GM12878 (cell line): Measurements from ENCODE around the gene ARSI.

Experiments
- JUND ChIP-seq: IDR thresholded peaks from 2 replicates; pipeline ENCODE4 v1.6.1; 2012; ENCODE audit warnings: low read depth, mild to moderate bottlenecking, low read length, improper control_type of control experiment, moderate library complexity
- ZZZ3 ChIP-seq: IDR thresholded peaks from 2 replicates; pipeline ENCODE4 v1.6.1; 2011; ENCODE audit warnings: low read depth; ENCODE audit not compliant: control insufficient read depth, insufficient read length
- TF ChIP-seq, protein P1 (sequence below): IDR thresholded peaks from 2 replicates; pipeline ENCODE4 v1.6.1; 2012; ENCODE audit warnings: low read depth, low read length, improper control_type of control experiment

DNA sequence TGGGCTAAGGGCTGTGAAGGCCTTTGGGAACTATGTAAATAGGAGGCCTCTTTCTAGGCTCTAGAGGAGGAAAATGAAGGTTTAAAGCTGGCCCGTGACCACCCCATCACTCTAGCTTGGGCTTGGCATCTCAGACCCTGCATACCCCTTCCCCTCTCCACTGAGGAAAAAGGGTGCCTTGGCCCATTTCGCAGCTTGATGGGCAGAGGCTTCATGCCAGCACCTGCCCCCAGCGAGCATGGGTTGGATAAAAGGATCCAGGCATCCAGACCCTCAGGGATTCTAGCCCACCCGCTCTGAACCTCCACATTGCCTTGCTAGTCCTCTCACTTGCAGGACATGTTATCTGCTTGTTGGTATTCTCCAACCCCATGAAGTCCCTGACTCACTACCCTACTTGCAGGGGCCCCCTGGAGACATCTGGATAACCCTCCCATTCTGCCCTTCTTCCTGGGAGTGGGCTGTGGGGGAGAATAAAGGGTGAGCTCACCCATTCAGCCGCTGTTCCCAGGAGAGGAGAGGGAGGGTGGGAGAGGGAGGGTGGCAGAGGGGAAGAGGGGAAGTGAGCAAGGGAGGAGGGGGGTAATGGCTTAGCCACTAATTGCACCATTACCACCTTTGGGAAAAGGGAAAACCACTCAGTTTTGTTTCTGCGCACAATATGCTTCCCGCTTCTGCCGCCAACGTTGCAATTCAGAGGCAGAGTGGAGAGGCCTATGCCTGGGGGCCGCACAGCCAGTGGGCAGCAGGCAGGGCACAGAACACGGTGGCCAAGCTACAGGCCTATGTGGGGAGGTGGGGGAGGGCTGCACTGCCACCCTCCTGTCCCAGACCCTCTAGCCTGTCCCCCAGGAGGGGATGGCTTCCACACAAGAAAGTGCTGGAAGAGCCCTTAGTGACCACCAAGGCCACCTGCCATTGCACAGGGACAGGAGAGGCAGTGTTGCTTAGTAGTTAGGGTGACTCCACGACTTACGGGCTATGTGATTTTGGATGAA is 11.0 kb downstream of the ARSI start:
- TF ChIP-seq JUND (no peak), ZZZ3 (no peak)
- TF ChIP-seq, protein P1, sequence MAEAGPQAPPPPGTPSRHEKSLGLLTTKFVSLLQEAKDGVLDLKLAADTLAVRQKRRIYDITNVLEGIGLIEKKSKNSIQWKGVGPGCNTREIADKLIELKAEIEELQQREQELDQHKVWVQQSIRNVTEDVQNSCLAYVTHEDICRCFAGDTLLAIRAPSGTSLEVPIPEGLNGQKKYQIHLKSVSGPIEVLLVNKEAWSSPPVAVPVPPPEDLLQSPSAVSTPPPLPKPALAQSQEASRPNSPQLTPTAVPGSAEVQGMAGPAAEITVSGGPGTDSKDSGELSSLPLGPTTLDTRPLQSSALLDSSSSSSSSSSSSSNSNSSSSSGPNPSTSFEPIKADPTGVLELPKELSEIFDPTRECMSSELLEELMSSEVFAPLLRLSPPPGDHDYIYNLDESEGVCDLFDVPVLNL, result no peak
